Measurements from ENCODE around the gene NR6A1.
A peak's percentile ranks its signal among the peaks of the same experiment; 100 is the strongest.

Gene NR6A1

GRCh38 chr9:124617477-124618141 lies 153.5 kb downstream of the NR6A1 start (continued):
- TF ChIP-seq ZNF518A (tag by site-specific recombination; conservative IDR thresholded peaks at IDR 0.05; ENCODE audit: low read depth) (no peak), ZBTB48 (tag by site-specific recombination; IDR thresholded peaks at IDR 0.05) (no peak), ZNF114 (tag by site-specific recombination; IDR thresholded peaks at IDR 0.05) (no peak), ZNF639 (tag by site-specific recombination; IDR thresholded peaks at IDR 0.05) (no peak), KLF17 (tag by site-specific recombination; IDR thresholded peaks at IDR 0.05) (no peak), ZNF335 (tag by site-specific recombination; conservative IDR thresholded peaks at IDR 0.05) (no peak), ZNF792 (tag by site-specific recombination; IDR thresholded peaks at IDR 0.05) (no peak), KLF10 (tag by site-specific recombination; IDR thresholded peaks at IDR 0.05) (no peak), ZSCAN23 (tag by site-specific recombination; IDR thresholded peaks at IDR 0.05) (no peak), ZNF561 (tag by site-specific recombination; IDR thresholded peaks at IDR 0.05; ENCODE audit: borderline replicate concordance) (no peak), ZNF350 (tag by site-specific recombination; IDR thresholded peaks at IDR 0.05) (no peak), ZNF654 (tag by site-specific recombination; IDR thresholded peaks at IDR 0.05; ENCODE audit: low read depth) (peak; percentile 87), PRDM10 (tag by site-specific recombination; IDR thresholded peaks at IDR 0.05) (peak; percentile 65; the same call in 1 of the 2 replicates), ZNF24 (tag by site-specific recombination; IDR thresholded peaks at IDR 0.05) (no peak), YY1 (tag by site-specific recombination; IDR thresholded peaks at IDR 0.05) (no peak), ZNF280C (tag by site-specific recombination; IDR thresholded peaks at IDR 0.05) (no peak), GLI4 (tag by site-specific recombination; IDR thresholded peaks at IDR 0.05) (no peak), GLIS1 (tag by site-specific recombination; IDR thresholded peaks at IDR 0.05) (no peak), ZNF580 (tag by site-specific recombination; IDR thresholded peaks at IDR 0.05) (no peak), ZNF174 (tag by site-specific recombination; IDR thresholded peaks at IDR 0.05) (no peak), BCL11B (tag by site-specific recombination; IDR thresholded peaks at IDR 0.05; ENCODE audit: low read depth) (no peak), ZNF26 (tag by site-specific recombination; IDR thresholded peaks at IDR 0.05) (no peak), RBAK (tag by site-specific recombination; IDR thresholded peaks at IDR 0.05) (no peak)

All from HEK293 (cell line).